Endodermal cell (in vitro differentiated cells): ENCODE data around the gene CCDC28A. TPM values are rescaled to one million over a fixed set of nuclear protein-coding genes. Genes with fewer than 3 reads are reported as not detected.

Experiments used
- DNase-seq: peaks from one replicate; pipeline ENCODE4 v3.0.0-alpha.2; 2017
- H3K27ac ChIP-seq: 2 replicates; pipeline ENCODE4 v1.5.1; 2013; ENCODE audit warnings: mild to moderate bottlenecking, low read depth, low read length, moderate library complexity
- H3K27me3 ChIP-seq: 2 replicates; pipeline ENCODE4 v1.6.1; 2013; ENCODE audit warnings: mild to moderate bottlenecking, low read length, moderate library complexity; ENCODE audit not compliant: insufficient read depth, control insufficient read depth, poor library complexity, severe bottlenecking
- H3K36me3 ChIP-seq: 2 replicates; pipeline ENCODE4 v1.7.0; 2013; ENCODE audit warnings: mild to moderate bottlenecking, low read length, moderate library complexity; ENCODE audit not compliant: control insufficient read depth, insufficient read depth
- H3K4me1 ChIP-seq: one replicate; pipeline ENCODE4 v1.7.0; 2013; ENCODE audit warnings: low read length; ENCODE audit not compliant: control insufficient read depth, insufficient read depth
- H3K4me3 ChIP-seq: 2 replicates; pipeline ENCODE4 v1.5.1; 2013; ENCODE audit warnings: mild to moderate bottlenecking, low read length, moderate library complexity
- H3K9ac ChIP-seq: 2 replicates; pipeline ENCODE4 v1.6.1; 2013; ENCODE audit warnings: mild to moderate bottlenecking, low read length, moderate library complexity; ENCODE audit not compliant: poor library complexity, severe bottlenecking; ENCODE audit errors: extremely low read depth
- H3K9me3 ChIP-seq: 2 replicates; pipeline ENCODE4 v1.6.1; 2013; ENCODE audit warnings: mild to moderate bottlenecking, low read length, moderate library complexity; ENCODE audit not compliant: control insufficient read depth
- H3K27ac Mint-ChIP-seq: 2 replicates; pipeline ENCODE4 v1.8.0; 2020; ENCODE audit warnings: mixed read lengths
- H3K27me3 Mint-ChIP-seq: 2 replicates; pipeline ENCODE4 v1.8.0; 2021; ENCODE audit warnings: mild to moderate bottlenecking, mixed read lengths; ENCODE audit not compliant: insufficient read depth
- H3K36me3 Mint-ChIP-seq: 2 replicates; pipeline ENCODE4 v1.8.0; 2020; ENCODE audit warnings: low read depth, mixed read lengths
- H3K4me1 Mint-ChIP-seq: 2 replicates; pipeline ENCODE4 v1.8.0; 2020; ENCODE audit warnings: mixed read lengths
- H3K4me3 Mint-ChIP-seq: 2 replicates; pipeline ENCODE4 v1.8.0; 2020; ENCODE audit warnings: mild to moderate bottlenecking, moderate library complexity, mixed read lengths
- H3K9me3 Mint-ChIP-seq: 2 replicates; pipeline ENCODE4 v1.8.0; 2020; ENCODE audit warnings: mild to moderate bottlenecking, mixed read lengths
- CTCF ChIP-seq: fragments of 200-600 bp; sonication (generic); conservative IDR thresholded peaks from 2 replicates; pipeline ENCODE4 v1.5.0; 2021; ENCODE audit warnings: antibody characterized with exemption, mild to moderate bottlenecking
- WGBS, 2 experiments: methylation state at CpG; one replicate each; pipeline versions ENCODE4 v1.1.5 to v1.1.7; 2013; ENCODE audit warnings: missing lambda C conversion rate in 2 of 2, mixed read lengths in 1 of 2; ENCODE audit not compliant: insufficient coverage in 1 of 2, insufficient read length in 1 of 2; 5-methylcytosine and 5-hydroxymethylcytosine counted together
- total RNA-seq, 2 donors: library from RNA; stranded (reverse); fragmentation: NEBNext Ultra II Directional in 1 of 2; extraction: Animal tissue kit (Norgen Biotek cat#: 25700) in 1 of 2; gene quantifications; 2 replicates in 1 of 2; 3 replicates in 1 of 2; pipeline ENCODE4 v1.2.1, GENCODE V29; 2021

Gene CCDC28A
- total RNA-seq, 2 donors from 2014 or later, result 10.6 to 12.3 TPM

- no peak overlapping the region for H3K9ac ChIP-seq
- no peak overlapping the region for H3K27ac Mint-ChIP-seq
- DNase-seq, result no peak
- H3K36me3 Mint-ChIP-seq, result no peaks in the 10 kb centered on the region
- peak; percentile 84 for TF ChIP-seq CTCF
- H3K4me1 Mint-ChIP-seq, result peaks cover 13% of the 10 kb centered on the region
- H3K36me3 ChIP-seq, result no peaks in the 10 kb centered on the region
- no peaks in the 10 kb centered on the region for H3K9me3 ChIP-seq
- no peak overlapping the region for H3K27ac ChIP-seq
- 53 to 63% methylated on average over 3 to 4 of the region's 4 CpGs for WGBS, 2 experiments
- H3K9me3 Mint-ChIP-seq, result no peaks in the 10 kb centered on the region
- H3K27me3 ChIP-seq, result peaks cover 12% of the 10 kb centered on the region
- H3K4me1 ChIP-seq, result no peaks in the 10 kb centered on the region
- no peak overlapping the region for H3K4me3 ChIP-seq
- peaks cover 23% of the 10 kb centered on the region for H3K27me3 Mint-ChIP-seq
- H3K4me3 Mint-ChIP-seq, result no peak overlapping the region
Observed at GRCh38 chr6:138815797-138816528, 42.4 kb downstream of the CCDC28A start.

GRCh38 chr6:138817799-138818198 lies 44.2 kb downstream of the CCDC28A start:
- H3K4me3 ChIP-seq, result no peak overlapping the region
- Mint-ChIP-seq H3K4me3 (no peak overlapping the region), H3K27ac (peak overlapping the region; percentile 54), H3K4me1 (peaks cover 13% of the 10 kb centered on the region), H3K27me3 (peaks cover 22% of the 10 kb centered on the region), H3K9me3 (no peaks in the 10 kb centered on the region), H3K36me3 (no peaks in the 10 kb centered on the region)
- no peak overlapping the region for H3K9ac ChIP-seq
- no peak for TF ChIP-seq CTCF
- 56 to 74% methylated on average over 4 of the region's 4 CpGs for WGBS, 2 experiments
- no peaks in the 10 kb centered on the region for H3K36me3 ChIP-seq
- no peaks in the 10 kb centered on the region for H3K9me3 ChIP-seq
- no peaks in the 10 kb centered on the region for H3K4me1 ChIP-seq
- peak; percentile 87 for DNase-seq
- H3K27me3 ChIP-seq, result peaks cover 12% of the 10 kb centered on the region
- no peak overlapping the region for H3K27ac ChIP-seq

GRCh38 chr6:138818496-138819194 lies 45.1 kb downstream of the CCDC28A start:
- H3K9me3 ChIP-seq, result no peaks in the 10 kb centered on the region
- H3K9ac ChIP-seq, result no peak overlapping the region
- no peaks in the 10 kb centered on the region for H3K4me1 ChIP-seq
- H3K4me3 ChIP-seq, result no peak overlapping the region
- peak; percentile 49 for DNase-seq
- TF ChIP-seq CTCF, result no peak
- 90 to 93% methylated on average over 8 to 10 of the region's 10 CpGs for WGBS, 2 experiments
- peak overlapping the region; percentile 54 for H3K27ac Mint-ChIP-seq
- H3K27me3 Mint-ChIP-seq, result peaks cover 22% of the 10 kb centered on the region
- no peak overlapping the region for H3K4me3 Mint-ChIP-seq
- no peaks in the 10 kb centered on the region for H3K36me3 Mint-ChIP-seq
- no peaks in the 10 kb centered on the region for H3K9me3 Mint-ChIP-seq
- H3K27ac ChIP-seq, result no peak overlapping the region
- peaks cover 12% of the 10 kb centered on the region for H3K27me3 ChIP-seq
- no peaks in the 10 kb centered on the region for H3K36me3 ChIP-seq
- H3K4me1 Mint-ChIP-seq, result peaks cover 13% of the 10 kb centered on the region
